Large intestine (tissue), 3 donors: ENCODE results near the gene RASSF4. TPM values are rescaled to one million over a fixed set of nuclear protein-coding genes. Genes with fewer than 3 reads are reported as not detected.

ENCODE experiments used
- DNase-seq, 2 donors: peaks; one replicate each; pipeline versions ENCODE4 v3.0.0 to v3.0.0-alpha.2; 2013
- H3K27ac ChIP-seq: one replicate; pipeline ENCODE4 v1.5.1; 2013; ENCODE audit warnings: low read length
- H3K27me3 ChIP-seq: 2 replicates; pipeline ENCODE4 v1.6.1; 2013; ENCODE audit warnings: low read length; ENCODE audit not compliant: control insufficient read depth, insufficient read depth
- H3K36me3 ChIP-seq: 2 replicates; pipeline ENCODE4 v1.6.1; 2013; ENCODE audit warnings: low read length; ENCODE audit not compliant: control insufficient read depth, insufficient read depth
- H3K4me1 ChIP-seq: one replicate; pipeline ENCODE4 v1.6.1; 2013; ENCODE audit warnings: low read length; ENCODE audit not compliant: control insufficient read depth, insufficient read depth
- H3K4me3 ChIP-seq: one replicate; pipeline ENCODE4 v1.5.1; 2013; ENCODE audit warnings: low read length
- H3K9me3 ChIP-seq: one replicate; pipeline ENCODE4 v1.6.1; 2013; ENCODE audit warnings: mild to moderate bottlenecking, low read depth, low read length, moderate library complexity; ENCODE audit not compliant: control insufficient read depth
- WGBS: methylation state at CpG from one replicate; pipeline ENCODE4 v1.1.5; 2013; ENCODE audit warnings: low lambda C conversion rate; ENCODE audit not compliant: insufficient coverage; 5-methylcytosine and 5-hydroxymethylcytosine counted together
- polyA plus RNA-seq: library from polyadenylated mRNA; unstranded; fragments of 120-200 nt; gene quantifications from one replicate; pipeline ENCODE4 v1.2.1, GENCODE V29; 2013

The RASSF4 gene
- polyA plus RNA-seq, 1 donor: 26.0 TPM

DNA sequence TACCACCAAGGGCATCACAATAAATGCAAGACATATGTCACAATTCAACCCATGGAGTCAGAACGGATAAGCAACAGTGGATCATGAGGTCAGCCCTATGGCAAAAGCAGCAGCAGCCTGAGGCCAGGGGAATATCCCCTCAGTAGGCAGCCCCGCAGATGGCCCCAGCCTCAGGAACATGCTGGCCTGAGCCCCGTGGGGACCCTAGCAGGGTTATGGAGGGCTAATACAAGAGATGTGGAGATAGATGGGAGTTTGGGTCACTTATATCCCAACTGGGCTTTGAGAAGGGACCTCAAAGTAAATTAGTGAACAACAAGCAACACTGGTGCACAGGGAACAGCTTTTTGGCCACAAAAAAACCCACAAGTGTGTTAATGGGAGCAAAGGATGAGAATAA is 39.4 kb upstream of the RASSF4 start:
- H3K4me3 ChIP-seq: no peak overlapping the region
- WGBS: no CpG with 5 or more reads among the region's 3 CpGs
- no peak for DNase-seq

DNA sequence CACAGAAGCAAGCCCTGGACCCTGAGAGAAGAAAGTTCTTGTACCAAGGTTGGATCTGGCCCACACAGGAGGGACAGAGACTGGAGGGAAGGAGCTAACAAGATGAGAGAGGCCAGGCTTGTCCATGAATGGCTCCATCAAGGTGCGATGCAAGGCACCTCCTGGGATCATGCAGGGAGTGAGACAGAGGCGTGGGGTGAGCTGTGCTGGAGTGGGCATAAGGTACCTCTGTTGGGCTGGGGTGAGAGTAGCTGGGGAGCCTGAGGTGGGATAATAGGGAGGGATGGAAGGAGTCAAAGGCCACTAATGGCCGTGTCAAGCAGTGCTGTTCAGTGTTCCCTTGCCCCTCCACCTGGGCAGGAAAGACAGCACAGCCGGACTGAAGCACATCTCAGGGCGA is 38.5 kb upstream of the RASSF4 start:
- no peaks in the 10 kb centered on the region for H3K36me3 ChIP-seq

More for the DNA sequence above, 39.4 kb upstream of the RASSF4 start:
- Histone ChIP-seq H3K4me1 (no peaks in the 10 kb centered on the region), H3K27ac (no peak overlapping the region), H3K36me3 (no peaks in the 10 kb centered on the region), H3K27me3 (no peaks in the 10 kb centered on the region), H3K9me3 (peaks cover 3% of the 10 kb centered on the region)

DNA sequence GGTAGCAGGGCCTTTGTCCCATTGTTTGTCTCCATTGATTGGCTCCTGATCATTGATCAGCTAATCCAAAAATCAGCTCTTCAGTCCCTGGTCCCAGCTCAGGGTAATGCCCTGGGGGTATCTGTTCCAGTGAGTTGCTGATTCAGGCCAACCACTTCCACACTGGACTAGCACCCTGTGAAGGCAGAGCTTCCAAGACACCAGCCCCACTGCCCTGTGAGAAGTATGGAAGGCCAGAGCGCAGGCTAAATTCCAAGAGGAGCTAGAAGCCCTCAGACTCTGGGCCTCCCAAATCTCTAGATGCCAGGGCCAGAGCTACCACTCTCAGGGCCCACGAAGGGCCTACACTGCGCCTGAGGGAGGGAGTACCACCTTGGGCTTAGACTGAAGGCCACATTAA is 38.1 kb upstream of the RASSF4 start:
- Histone ChIP-seq H3K27me3 (no peaks in the 10 kb centered on the region), H3K27ac (no peak overlapping the region), H3K36me3 (no peaks in the 10 kb centered on the region), H3K9me3 (peaks cover 3% of the 10 kb centered on the region), H3K4me1 (no peaks in the 10 kb centered on the region), H3K4me3 (no peak overlapping the region)
- no peak for DNase-seq
- WGBS: no CpG with 5 or more reads among the region's 3 CpGs

More for the DNA sequence above, 38.5 kb upstream of the RASSF4 start:
- Histone ChIP-seq H3K27ac (no peak overlapping the region), H3K4me3 (no peak overlapping the region), H3K27me3 (no peaks in the 10 kb centered on the region), H3K4me1 (no peaks in the 10 kb centered on the region), H3K9me3 (peaks cover 3% of the 10 kb centered on the region)
- 100% methylated on average over 1 of the region's 5 CpGs for WGBS
- no peak for DNase-seq

DNA sequence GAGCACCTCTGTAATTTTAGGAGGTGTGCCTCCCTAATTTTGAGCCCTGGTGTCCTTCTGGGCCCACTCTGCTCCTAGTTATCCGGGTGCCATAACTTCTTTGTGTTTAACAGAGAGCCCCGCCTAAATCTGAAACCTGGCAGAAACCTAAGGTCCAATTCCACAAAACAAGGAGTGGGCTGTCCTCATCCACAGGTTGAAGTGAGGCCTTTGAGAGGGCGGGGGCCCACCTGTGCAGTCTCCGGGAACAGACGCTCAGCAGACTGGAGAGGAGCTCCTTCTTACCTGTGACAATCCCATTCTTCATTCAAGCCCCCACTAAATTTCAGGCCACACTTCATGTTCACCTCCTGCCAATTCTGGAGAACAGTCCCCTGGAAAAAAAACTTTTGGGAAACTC is 37.6 kb upstream of the RASSF4 start:
- no peaks in the 10 kb centered on the region for H3K36me3 ChIP-seq
- no peaks in the 10 kb centered on the region for H3K4me1 ChIP-seq
- peak; percentile 32 to 63 for DNase-seq
- peaks cover 3% of the 10 kb centered on the region for H3K9me3 ChIP-seq
- H3K27ac ChIP-seq: no peak overlapping the region
- H3K27me3 ChIP-seq: no peaks in the 10 kb centered on the region
- no CpG with 5 or more reads among the region's 5 CpGs for WGBS
- H3K4me3 ChIP-seq: no peak overlapping the region

DNA sequence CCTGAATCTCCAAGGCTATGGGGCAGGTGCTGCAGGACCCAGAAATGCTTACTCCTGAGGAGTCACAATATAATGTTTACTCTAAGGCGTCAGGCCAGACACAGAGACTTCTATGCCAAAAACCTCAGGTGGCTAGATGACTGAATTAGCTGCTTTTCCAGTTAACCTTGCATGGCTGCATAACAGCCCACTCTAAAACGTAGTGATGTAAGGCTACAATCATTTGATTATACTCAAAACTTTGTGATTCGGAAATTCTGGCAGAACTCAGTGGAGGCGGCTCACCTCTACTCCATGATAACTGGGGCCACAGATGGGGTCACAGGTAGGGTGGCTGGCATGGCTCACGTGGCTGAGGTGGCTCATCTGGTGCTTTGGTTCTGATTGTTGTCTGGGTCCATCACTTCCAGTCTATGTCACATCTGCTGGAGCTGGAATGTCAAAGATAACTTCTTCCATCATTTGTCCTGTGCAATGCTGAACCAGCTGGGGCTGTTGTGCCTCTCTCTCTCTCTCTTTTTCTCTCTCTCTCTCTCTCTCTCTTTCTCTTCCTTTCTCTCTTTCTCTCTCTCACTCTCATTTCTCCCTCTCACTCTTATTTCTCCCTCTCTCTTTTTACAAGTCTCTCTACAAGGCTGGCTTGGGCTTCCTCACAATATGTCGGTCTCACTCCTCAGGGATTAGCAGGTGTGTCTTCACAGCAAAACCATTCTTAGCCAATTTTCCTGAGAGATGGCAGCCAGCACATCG is 36.6 kb upstream of the RASSF4 start:
- Histone ChIP-seq H3K36me3 (no peaks in the 10 kb centered on the region), H3K27ac (no peak overlapping the region), H3K27me3 (no peaks in the 10 kb centered on the region), H3K4me3 (no peak overlapping the region), H3K9me3 (peaks cover 3% of the 10 kb centered on the region), H3K4me1 (peaks cover 7% of the 10 kb centered on the region)
- no peak for DNase-seq
- WGBS: no CpG with 5 or more reads among the region's 7 CpGs

DNA sequence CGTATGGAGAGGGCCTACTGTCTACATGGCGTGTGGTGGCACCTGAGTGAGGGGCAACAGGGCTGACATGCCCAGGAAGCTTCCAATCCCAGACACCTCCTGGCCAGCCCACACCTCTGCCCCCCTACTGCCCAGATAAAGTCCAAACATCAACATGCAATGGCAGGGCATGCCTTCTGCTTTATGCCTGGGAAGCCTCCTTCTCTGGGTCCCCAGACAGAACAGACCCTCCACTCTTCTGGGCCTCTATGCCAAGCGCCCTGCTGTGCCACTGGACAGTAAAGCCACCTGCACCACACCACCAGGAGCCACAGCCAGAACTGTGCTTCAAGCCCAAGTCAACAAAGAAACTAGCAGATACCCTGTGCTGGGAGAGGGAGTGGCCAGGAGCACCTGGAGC is 36.0 kb upstream of the RASSF4 start:
- H3K9me3 ChIP-seq: peaks cover 3% of the 10 kb centered on the region
- H3K4me3 ChIP-seq: no peak overlapping the region
- H3K4me1 ChIP-seq: peaks cover 7% of the 10 kb centered on the region
- no peak overlapping the region for H3K27ac ChIP-seq
- H3K36me3 ChIP-seq: no peaks in the 10 kb centered on the region
- H3K27me3 ChIP-seq: no peaks in the 10 kb centered on the region
- no peak for DNase-seq
- WGBS: no CpG with 5 or more reads among the region's 3 CpGs

DNA sequence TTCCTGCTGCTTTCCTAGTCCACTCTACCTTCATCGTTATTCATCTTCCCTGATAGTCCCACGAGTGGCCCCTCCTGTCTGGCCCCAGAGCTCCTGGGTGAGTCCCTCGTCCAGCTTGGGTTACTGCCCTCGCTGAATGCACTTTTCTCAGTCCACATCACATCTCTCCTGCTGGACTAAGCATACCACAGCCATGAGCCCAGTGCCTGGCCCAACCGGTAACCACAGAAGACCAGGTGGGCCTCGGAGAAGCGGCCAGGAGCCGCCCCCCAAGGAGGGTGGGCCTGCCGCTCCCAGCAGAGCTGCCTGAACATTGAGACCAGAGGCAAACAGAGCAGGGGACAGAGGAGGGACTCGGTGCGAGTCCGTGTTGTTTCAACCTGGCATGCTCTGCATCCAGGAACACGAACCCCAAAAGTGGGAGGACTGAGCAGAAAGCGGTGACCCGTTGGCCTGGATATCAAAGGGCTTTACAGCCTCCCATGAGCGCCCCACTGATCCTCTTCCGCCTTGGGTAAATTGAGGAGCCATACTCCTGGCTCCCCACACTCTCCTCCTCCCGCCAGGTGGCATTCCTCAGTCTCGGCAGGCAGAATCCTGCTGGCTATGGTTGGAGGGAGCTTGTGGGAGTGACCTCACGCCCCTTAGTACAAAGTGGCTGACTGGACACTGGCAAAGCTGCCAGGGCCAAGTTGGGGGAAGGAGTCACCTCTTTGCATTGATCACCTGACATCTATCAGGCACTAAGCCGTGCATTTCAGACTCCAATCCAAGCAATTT is 35.2 kb upstream of the RASSF4 start:
- Histone ChIP-seq H3K4me3 (no peak overlapping the region), H3K4me1 (peaks cover 7% of the 10 kb centered on the region), H3K27ac (no peak overlapping the region), H3K9me3 (peaks cover 3% of the 10 kb centered on the region), H3K27me3 (no peaks in the 10 kb centered on the region), H3K36me3 (no peaks in the 10 kb centered on the region)
- WGBS: no CpG with 5 or more reads among the region's 21 CpGs
- DNase-seq: no peak

DNA sequence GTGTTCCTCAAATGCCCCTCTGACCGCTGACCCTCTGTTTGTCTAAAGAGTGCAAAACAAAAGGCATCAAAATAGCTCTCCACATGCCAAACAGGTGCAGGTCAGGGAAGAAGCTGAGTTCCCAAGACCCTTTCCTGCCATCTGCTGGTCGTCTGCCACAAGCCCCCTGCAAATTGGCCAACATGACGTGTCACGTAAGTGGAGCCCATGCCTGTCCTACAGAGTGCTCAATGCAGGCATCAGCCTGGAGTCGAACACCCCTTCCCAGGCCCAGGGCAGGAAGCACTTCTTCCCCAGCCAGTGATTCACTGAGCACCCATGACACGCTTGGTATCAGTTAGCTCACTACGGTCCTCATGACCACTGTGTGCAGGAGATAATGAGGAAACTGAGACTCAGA is 34.4 kb upstream of the RASSF4 start:
- Histone ChIP-seq H3K4me1 (peaks cover 7% of the 10 kb centered on the region), H3K27ac (no peak overlapping the region), H3K9me3 (peaks cover 3% of the 10 kb centered on the region), H3K27me3 (no peaks in the 10 kb centered on the region), H3K36me3 (no peaks in the 10 kb centered on the region), H3K4me3 (no peak overlapping the region)
- no CpG with 5 or more reads among the region's 7 CpGs for WGBS
- peak in 1 of 2 donors; percentile 28 for DNase-seq

DNA sequence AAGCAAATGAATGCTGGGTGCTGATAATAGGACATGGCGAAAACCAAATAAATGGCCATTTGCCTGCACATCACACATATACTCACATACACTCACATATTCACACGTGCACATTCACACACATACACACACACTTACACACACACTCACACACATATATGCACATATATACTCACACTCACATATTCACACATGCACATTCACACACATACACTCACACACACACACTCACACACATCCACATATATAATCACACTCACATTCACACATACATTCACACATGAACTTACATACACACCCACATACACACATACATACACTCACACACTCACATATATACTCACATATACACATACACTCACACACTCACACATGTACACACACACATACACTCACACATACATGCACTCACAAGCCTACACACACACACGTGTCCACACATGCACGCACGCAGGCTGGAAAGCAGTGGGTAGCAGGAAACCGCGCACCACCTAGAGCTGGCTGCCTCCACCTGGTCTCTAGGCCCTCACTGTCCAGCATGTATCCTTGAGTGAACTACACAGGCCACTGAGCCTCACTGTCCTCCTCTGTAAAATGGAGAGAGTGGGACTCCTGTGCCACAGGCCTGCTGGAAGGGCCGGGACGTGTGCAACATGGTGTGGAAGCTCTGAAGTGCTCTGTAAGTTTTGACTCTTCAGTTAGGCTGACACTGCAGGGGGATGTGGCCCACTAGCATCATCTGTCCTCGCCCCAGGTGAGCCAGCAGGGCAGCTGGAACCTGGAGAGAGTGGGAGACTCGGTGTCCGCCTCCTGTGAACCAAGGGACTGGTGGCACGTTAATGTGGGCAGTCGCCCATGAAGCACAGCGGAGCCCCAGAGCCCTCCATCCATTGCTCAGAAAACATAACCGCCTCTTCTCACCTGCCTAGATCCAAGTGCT is 33.5 kb upstream of the RASSF4 start:
- Histone ChIP-seq H3K4me3 (no peak overlapping the region), H3K36me3 (no peaks in the 10 kb centered on the region), H3K27ac (no peak overlapping the region), H3K4me1 (peaks cover 7% of the 10 kb centered on the region), H3K27me3 (no peaks in the 10 kb centered on the region), H3K9me3 (peaks cover 3% of the 10 kb centered on the region)
- no peak for DNase-seq
- no CpG with 5 or more reads among the region's 16 CpGs for WGBS

DNA sequence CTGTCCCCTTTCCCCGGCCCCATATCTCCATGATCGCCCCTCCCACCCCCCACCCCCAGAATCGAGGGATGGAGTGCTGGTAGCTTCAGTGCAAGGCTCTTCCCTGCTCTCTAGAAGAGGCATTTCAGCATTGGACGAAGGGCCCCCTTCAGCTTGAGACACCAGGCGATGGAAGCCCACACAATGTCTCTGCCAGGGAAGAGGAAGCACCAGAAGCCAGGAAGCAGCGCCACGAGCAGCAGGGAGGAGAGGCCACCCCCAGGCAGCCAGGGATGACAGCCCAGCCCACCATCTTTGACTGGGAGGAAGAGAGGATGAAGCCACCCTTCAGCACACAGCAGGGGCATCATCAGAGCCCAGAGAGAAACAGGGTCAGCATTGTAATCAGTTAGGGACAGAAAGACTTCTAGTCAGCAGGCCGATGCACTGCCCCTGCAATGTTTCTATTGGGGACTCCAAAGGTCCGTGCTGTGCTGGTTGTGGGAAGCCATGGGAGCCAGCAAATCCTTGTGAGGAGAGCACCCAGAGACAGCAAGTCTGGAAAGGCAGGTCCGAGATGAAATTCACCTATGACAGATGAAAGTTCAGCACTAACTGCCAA is 32.8 kb upstream of the RASSF4 start:
- no peak overlapping the region for H3K4me3 ChIP-seq
- peak overlapping the region; percentile 33 for H3K27ac ChIP-seq
- H3K9me3 ChIP-seq: peaks cover 3% of the 10 kb centered on the region
- WGBS: no CpG with 5 or more reads among the region's 10 CpGs
- DNase-seq: no peak
- H3K36me3 ChIP-seq: no peaks in the 10 kb centered on the region
- no peaks in the 10 kb centered on the region for H3K27me3 ChIP-seq
- peaks cover 7% of the 10 kb centered on the region for H3K4me1 ChIP-seq
